ENCODE data around the gene MYL4. TPM values are rescaled to one million over a fixed set of nuclear protein-coding genes. Genes with fewer than 3 reads are reported as not detected.

The MYL4 gene
- total and polyA plus RNA-seq, 2 of the 8 experiments (the other 6 are each of a cell fraction or from before 2014, with no cell fraction given) = 0.12 TPM; not detected in 1

DNA sequence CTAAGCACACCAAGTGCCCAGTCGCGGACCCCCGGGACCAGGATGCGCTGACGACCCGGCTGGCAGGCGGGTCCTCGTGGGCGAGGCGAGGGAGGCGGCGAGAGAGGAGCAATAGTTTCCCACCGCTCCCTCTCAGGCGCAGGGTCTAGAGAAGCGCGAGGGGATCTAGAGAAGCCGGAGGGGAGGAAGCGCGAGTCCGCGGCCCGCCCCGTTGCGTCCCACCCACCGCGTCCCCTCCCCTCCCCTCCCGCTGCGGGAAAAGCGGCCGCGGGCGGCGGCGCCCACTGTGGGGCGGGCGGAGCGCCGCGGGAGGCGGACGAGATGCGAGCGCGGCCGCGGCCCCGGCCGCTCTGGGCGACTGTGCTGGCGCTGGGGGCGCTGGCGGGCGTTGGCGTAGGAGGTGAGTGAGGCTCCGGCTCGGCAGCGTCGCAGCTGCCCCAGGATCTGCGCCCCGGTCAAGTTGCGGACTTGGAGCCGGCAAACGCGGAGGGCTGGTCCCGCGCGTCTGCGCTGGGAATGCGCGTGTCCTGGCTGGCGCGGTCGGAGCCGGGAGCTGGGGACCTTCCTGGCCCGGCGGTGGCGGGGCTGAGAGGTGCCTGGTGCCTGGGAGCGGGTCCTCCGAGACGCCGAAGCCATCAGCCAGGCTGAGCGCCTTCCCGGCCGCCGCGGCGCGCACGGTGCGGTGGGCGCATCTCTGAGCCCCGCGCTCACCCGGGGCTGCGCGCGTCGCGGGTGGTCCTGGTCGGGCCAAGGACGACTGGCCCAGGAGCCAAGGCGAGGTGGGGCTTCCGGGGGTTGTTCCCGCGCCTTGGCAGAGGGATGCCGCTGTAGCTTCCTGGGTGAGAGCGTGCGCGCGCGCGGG, 44.6 kb downstream of the MYL4 start, which contains the start of gene ITGB3:
Gene ITGB3, plus strand, starts transcription at position 287 of the 862 bp plus-strand sequence. Its CDS starts 35 bp downstream, at position 322.
- ChIA-PET CTCF (ENCODE audit: partially characterized antibody) (interaction anchor here (0.6 to 1.7 kb wide), 6 partner anchors 10 to 132 kb away, joined by 3 read pairs; no protein-coding TSS in a partner anchor), POLR2A (ENCODE audit: partially characterized antibody) (interaction anchor here (0.9 kb wide), 1 partner anchor 59 kb away, joined by 3 read pairs; no protein-coding TSS in a partner anchor)
- H2BK12ac ChIP-seq (ENCODE audit: low read depth, low read length) = no peak within 1 kb of the TSS
- no peak within 1 kb of the TSS; the same call in none of the 2 replicates for H3K18ac ChIP-seq (ENCODE audit: extremely low read depth, low read length)
- H3K4me2 ChIP-seq (ENCODE audit: insufficient read depth in 1 of 2, low read depth in 2 of 2, low read length in 2 of 2) = peak within 1 kb of the TSS; percentile 82 to 90
- H2BK15ac ChIP-seq (ENCODE audit: low read length) = no peak within 1 kb of the TSS
- no peak within 1 kb of the TSS for H4K91ac ChIP-seq (replicated peaks; ENCODE audit: insufficient read length, low read length)
- peaks cover 0 to 11% (median 7%) of the 10 kb centered on the region in 4 experiments; a peak in 6 of 7 replicates for H3K4me1 ChIP-seq (replicated peaks in 1 of 4; ENCODE audit: control insufficient read depth in 3 of 4, insufficient read depth in 4 of 4, low read length in 3 of 4)
- H3K79me1 ChIP-seq (ENCODE audit: low read depth, low read length) = no peaks in the 10 kb centered on the region
- H3K14ac ChIP-seq (ENCODE audit: insufficient read length) = no peak within 1 kb of the TSS
- peaks cover 11% of the 10 kb centered on the region; the same call in 1 of the 2 replicates for H3K23me2 ChIP-seq (ENCODE audit: low read depth, low read length)
- H2BK5ac ChIP-seq (ENCODE audit: low read depth, low read length) = no peak within 1 kb of the TSS
- peak within 1 kb of the TSS; percentile 60 for H4K8ac ChIP-seq (ENCODE audit: extremely low read depth, insufficient read depth, low read length)
- H2BK20ac ChIP-seq (ENCODE audit: low read length) = no peak within 1 kb of the TSS
- H3K9me3 ChIP-seq (ENCODE audit: insufficient read depth in 2 of 2, low read depth in 1 of 2, low read length in 1 of 2) = no peaks in the 10 kb centered on the region
- H4K20me1 ChIP-seq (replicated peaks in 1 of 2; ENCODE audit: control insufficient read depth in 1 of 2, insufficient read depth in 2 of 2, low read length in 2 of 2) = peaks cover 0 to 2% of the 10 kb centered on the region in 2 experiments
- peak within 1 kb of the TSS in 1 of 4 experiments; percentile 52; a peak in 1 of 7 replicates for H3K9ac ChIP-seq (replicated peaks in 1 of 4; ENCODE audit: extremely low read depth in 1 of 4, low read depth in 3 of 4, low read length in 3 of 4)
- H3K56ac ChIP-seq (replicated peaks; ENCODE audit: insufficient read length, low read depth, low read length) = no peak within 1 kb of the TSS
- no peaks in the 10 kb centered on the region for H3K79me2 ChIP-seq (ENCODE audit: control insufficient read depth in 1 of 2, insufficient read depth in 2 of 2, low read length in 2 of 2)
- H4K5ac ChIP-seq (ENCODE audit: insufficient read length, low read depth, low read length) = no peak within 1 kb of the TSS
- peak within 1 kb of the TSS; percentile 60 to 76 (median 67) for H3K4me3 ChIP-seq (ENCODE audit: extremely low read depth in 1 of 4, insufficient read depth in 2 of 4, low read depth in 3 of 4, low read length in 4 of 4)
- H2AK5ac ChIP-seq (ENCODE audit: low read depth, low read length) = no peak within 1 kb of the TSS
- no peak within 1 kb of the TSS for H2BK120ac ChIP-seq (replicated peaks; ENCODE audit: low read depth, low read length)
- WGBS, 2 experiments (ENCODE audit: extremely low coverage in 1 of 2, insufficient coverage in 1 of 2, insufficient read length in 1 of 2, insufficient replicate concordance in 2 of 2, low coverage in 1 of 2, low lambda C conversion rate in 2 of 2, missing lambda C conversion rate in 1 of 2) = 1% methylated on average over 56 of the region's 112 CpGs; no CpG with 5 or more reads in 1 of the 2 experiments
- H3K23ac ChIP-seq (ENCODE audit: insufficient read length) = no peak within 1 kb of the TSS
- DNase-seq (ENCODE audit: low read depth in 1 of 2, low spot score in 2 of 2) (peak in 1 of 2 experiments; percentile 84), FAIRE-seq (no peak)
- peaks cover 9 to 32% (median 28%) of the 10 kb centered on the region in 4 experiments for H3K27me3 ChIP-seq (replicated peaks in 1 of 4; ENCODE audit: control insufficient read depth in 3 of 4, extremely low read depth in 1 of 4, insufficient read depth in 3 of 4, low read length in 3 of 4)
- no peak within 1 kb of the TSS for H3K4ac ChIP-seq (replicated peaks; ENCODE audit: insufficient read length, low read depth, low read length)
- no peak within 1 kb of the TSS for H3K27ac ChIP-seq (ENCODE audit: low read depth, low read length)
- H2AFZ ChIP-seq (ENCODE audit: low read length) = 0 out of 2 replicates have a peak within 1 kb of the TSS, but pooled peaks have one; percentile 36
- no peaks in the 10 kb centered on the region for H3K36me3 ChIP-seq (ENCODE audit: control insufficient read depth in 2 of 4, insufficient read depth in 4 of 4, low read length in 3 of 4)
- peak; percentile 61 for TF ChIP-seq ASH2L (IDR thresholded peaks at IDR 0.05; ENCODE audit: low read length)
- TF ChIP-seq RAD21 (IDR thresholded peaks at IDR 0.05 in 1 of 2, conservative IDR thresholded peaks at IDR 0.05 in 1 of 2; ENCODE audit: low read depth in 2 of 2, low read length in 2 of 2) = peak; percentile 14 to 52; a peak in 3 of 4 replicates
- no peak for TF ChIP-seq FOSL1 (IDR thresholded peaks at IDR 0.05; ENCODE audit: insufficient read depth, low read depth, low read length)
- TF ChIP-seq CEBPB (IDR thresholded peaks at IDR 0.05; ENCODE audit: low read depth, low read length) = no peak
- no peak for TF ChIP-seq CTBP2 (IDR thresholded peaks at IDR 0.05; ENCODE audit: borderline replicate concordance, insufficient read depth, insufficient read length, low read length)
- peak; percentile 98 for TF ChIP-seq KDM4A (IDR thresholded peaks at IDR 0.05; ENCODE audit: low read depth, low read length, severe bottlenecking)
- TF ChIP-seq SP1 (IDR thresholded peaks at IDR 0.05; ENCODE audit: low read depth, low read length) = no peak
- TF ChIP-seq SUZ12 (IDR thresholded peaks at IDR 0.05; ENCODE audit: low read length) = peak; percentile 78
- TF ChIP-seq, protein P1, sequence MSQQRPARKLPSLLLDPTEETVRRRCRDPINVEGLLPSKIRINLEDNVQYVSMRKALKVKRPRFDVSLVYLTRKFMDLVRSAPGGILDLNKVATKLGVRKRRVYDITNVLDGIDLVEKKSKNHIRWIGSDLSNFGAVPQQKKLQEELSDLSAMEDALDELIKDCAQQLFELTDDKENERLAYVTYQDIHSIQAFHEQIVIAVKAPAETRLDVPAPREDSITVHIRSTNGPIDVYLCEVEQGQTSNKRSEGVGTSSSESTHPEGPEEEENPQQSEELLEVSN (IDR thresholded peaks at IDR 0.05) = peak; percentile 74
- peak; percentile 77; the same call in 1 of the 2 replicates for TF ChIP-seq GABPA (IDR thresholded peaks at IDR 0.05; ENCODE audit: borderline replicate concordance, insufficient read depth, low read length)
